Measurements from ENCODE around the gene PTPRK. TPM values are rescaled to one million over a fixed set of nuclear protein-coding genes. Genes with fewer than 3 reads are reported as not detected.

Gene PTPRK
- total and polyA plus RNA-seq, 2 donors (not counting 1 experiment from before 2014, with no cell fraction given) = 16.2 to 18.7 TPM

DNA sequence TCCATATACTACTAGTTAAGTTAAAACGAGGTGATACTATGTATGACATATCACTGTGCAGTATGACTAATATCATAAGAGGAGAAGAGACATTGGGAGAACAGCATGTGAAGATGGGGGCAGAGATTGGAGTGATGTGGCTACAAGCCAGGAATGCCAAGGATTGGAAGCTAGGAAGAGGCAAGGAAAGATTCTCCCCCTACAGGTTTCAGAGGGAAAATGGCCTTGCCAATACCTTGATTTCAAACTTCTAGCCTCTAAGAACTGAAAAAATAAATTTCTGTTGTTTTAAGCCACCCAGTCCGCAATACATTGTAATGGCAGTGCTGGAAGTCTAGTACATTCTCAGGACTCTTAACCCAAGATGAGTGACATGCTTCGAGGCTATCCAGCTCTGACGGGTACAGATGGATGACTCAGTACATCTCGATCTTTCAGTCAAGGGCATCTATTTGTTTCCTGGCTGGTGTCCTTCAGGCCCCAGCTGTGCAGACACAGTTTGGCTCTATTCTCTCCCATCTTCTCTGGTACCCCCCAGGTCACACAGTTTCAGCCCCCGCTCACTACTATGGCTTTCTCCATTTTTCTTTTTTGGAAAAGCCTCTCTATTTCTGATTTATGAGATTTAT lies 564.0 kb downstream of the PTPRK start:
- H2AFZ ChIP-seq (ENCODE audit: insufficient read depth, low read depth, low read length, poor library complexity, severe bottlenecking) = no peak overlapping the region
- no peaks in the 10 kb centered on the region for H3K79me2 ChIP-seq (ENCODE audit: control insufficient read depth, insufficient read depth, low read length)
- no peaks in the 10 kb centered on the region for H4K20me1 ChIP-seq (ENCODE audit: control insufficient read depth, insufficient read depth, low read length, poor library complexity, severe bottlenecking)
- TF ChIP-seq CTCF (IDR thresholded peaks at IDR 0.05) = no peak
- TF ChIP-seq EZH2 (IDR thresholded peaks at IDR 0.05; ENCODE audit: borderline replicate concordance, insufficient read depth, low read depth, low read length, poor library complexity, severe bottlenecking) = no peak
- WGBS (ENCODE audit: insufficient coverage) = 89% methylated on average over 4 of the region's 6 CpGs
- peaks cover 0 to 2% of the 10 kb centered on the region in 2 donors for H3K4me1 ChIP-seq (ENCODE audit: control insufficient read depth in 2 of 2, insufficient read depth in 2 of 2, low read length in 2 of 2)
- Mint-ChIP-seq H3K9me3 (ENCODE audit: insufficient read depth) (no peaks in the 10 kb centered on the region), H3K4me1 (peaks cover 5% of the 10 kb centered on the region), H3K4me3 (no peak overlapping the region), H3K27me3 (no peaks in the 10 kb centered on the region), H3K27ac (no peak overlapping the region)
- H3K4me2 ChIP-seq (replicated peaks; ENCODE audit: low read depth, low read length, poor library complexity, severe bottlenecking) = no peak overlapping the region
- ChIA-PET POLR2A (no interaction called here), CTCF (no interaction called here)
- H3K27me3 ChIP-seq (replicated peaks in 1 of 4; ENCODE audit: control extremely low read depth in 1 of 4, control insufficient read depth in 3 of 4, insufficient read depth in 4 of 4, low read length in 3 of 4) = no peaks in the 10 kb centered on the region
- no peak overlapping the region for H3K27ac ChIP-seq (ENCODE audit: low read length in 2 of 2)
- no peak overlapping the region for H3K4me3 ChIP-seq (ENCODE audit: control extremely low read depth in 1 of 5, extremely low read depth in 1 of 5, insufficient read depth in 1 of 5, low read depth in 2 of 5, low read length in 4 of 5)
- no peak for DNase-seq
- no peak for ATAC-seq (ENCODE audit: low read depth)
- no peaks in the 10 kb centered on the region for H3K36me3 ChIP-seq (replicated peaks in 1 of 2; ENCODE audit: control extremely low read depth in 1 of 2, control insufficient read depth in 1 of 2, extremely low read depth in 1 of 2, insufficient read depth in 2 of 2, low read length in 1 of 2)
- H3K9ac ChIP-seq (ENCODE audit: low read length) = no peak overlapping the region
- intact Hi-C loops (cut with micrococcal nuclease) = no loop called here
- no peaks in the 10 kb centered on the region for H3K9me3 ChIP-seq (ENCODE audit: control extremely low read depth in 1 of 3, control insufficient read depth in 2 of 3, insufficient read depth in 1 of 3, low read length in 2 of 3)

DNA sequence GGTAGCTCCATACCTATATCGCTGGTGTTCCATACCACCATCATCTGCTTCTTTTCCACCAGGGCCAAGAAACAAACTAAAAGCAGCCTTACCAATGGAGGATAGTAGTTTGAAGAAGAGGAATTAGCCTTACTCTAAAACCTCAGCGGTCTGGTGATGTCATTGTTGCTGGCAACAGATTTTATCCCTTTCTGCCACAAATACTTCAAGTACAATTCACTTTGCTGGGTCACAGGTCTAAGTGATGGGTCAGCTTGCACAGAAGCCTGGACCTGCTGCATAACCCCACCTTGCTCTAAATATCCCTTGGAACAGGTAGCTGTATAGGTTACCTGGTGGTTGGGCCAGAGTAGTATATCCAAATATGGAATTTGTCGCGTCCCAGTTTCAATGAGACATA lies 566.3 kb downstream of the PTPRK start:
- Histone ChIP-seq H3K4me3 (ENCODE audit: control extremely low read depth in 1 of 5, extremely low read depth in 1 of 5, insufficient read depth in 1 of 5, low read depth in 2 of 5, low read length in 4 of 5) (no peak overlapping the region), H2AFZ (ENCODE audit: insufficient read depth, low read depth, low read length, poor library complexity, severe bottlenecking) (no peak overlapping the region), H3K4me2 (replicated peaks; ENCODE audit: low read depth, low read length, poor library complexity, severe bottlenecking) (no peak overlapping the region), H3K79me2 (ENCODE audit: control insufficient read depth, insufficient read depth, low read length) (no peaks in the 10 kb centered on the region), H4K20me1 (ENCODE audit: control insufficient read depth, insufficient read depth, low read length, poor library complexity, severe bottlenecking) (no peaks in the 10 kb centered on the region), H3K27ac (ENCODE audit: low read length in 2 of 2) (no peak overlapping the region), H3K27me3 (replicated peaks in 1 of 4; ENCODE audit: control extremely low read depth in 1 of 4, control insufficient read depth in 3 of 4, insufficient read depth in 4 of 4, low read length in 3 of 4) (no peaks in the 10 kb centered on the region), H3K9ac (ENCODE audit: low read length) (no peak overlapping the region), H3K36me3 (replicated peaks in 1 of 2; ENCODE audit: control extremely low read depth in 1 of 2, control insufficient read depth in 1 of 2, extremely low read depth in 1 of 2, insufficient read depth in 2 of 2, low read length in 1 of 2) (no peaks in the 10 kb centered on the region), H3K4me1 (ENCODE audit: control insufficient read depth in 2 of 2, insufficient read depth in 2 of 2, low read length in 2 of 2) (peaks cover 7 to 14% of the 10 kb centered on the region in 2 donors), H3K9me3 (ENCODE audit: control extremely low read depth in 1 of 3, control insufficient read depth in 2 of 3, insufficient read depth in 1 of 3, low read length in 2 of 3) (no peaks in the 10 kb centered on the region)
- no peak overlapping the region for H3K4me3 Mint-ChIP-seq
- ATAC-seq (ENCODE audit: low read depth) = no peak
- H3K27me3 Mint-ChIP-seq = no peaks in the 10 kb centered on the region
- no peak overlapping the region for H3K27ac Mint-ChIP-seq
- intact Hi-C loops (cut with micrococcal nuclease) = no loop called here
- DNase-seq = no peak
- no peaks in the 10 kb centered on the region for H3K9me3 Mint-ChIP-seq (ENCODE audit: insufficient read depth)
- CTCF ChIA-PET = no interaction called here
- no CpG with 5 or more reads among the region's 4 CpGs for WGBS (ENCODE audit: insufficient coverage)
- TF ChIP-seq CTCF (IDR thresholded peaks at IDR 0.05) (no peak), EZH2 (IDR thresholded peaks at IDR 0.05; ENCODE audit: borderline replicate concordance, insufficient read depth, low read depth, low read length, poor library complexity, severe bottlenecking) (no peak)
- POLR2A ChIA-PET = no interaction called here
- H3K4me1 Mint-ChIP-seq = peaks cover 17% of the 10 kb centered on the region
